AG04450 (cell line): ENCODE data around the gene ID4. TPM values are rescaled to one million over a fixed set of nuclear protein-coding genes. Genes with fewer than 3 reads are reported as not detected.
"Not testable (repeated sequence)": the region's sequence is repeated elsewhere in the genome, so short reads cannot be mapped to it uniquely, and the experiment has no call there.

ENCODE experiments used
- CTCF ChIA-PET: fragments of 300-600, 350-600 bp; formaldehyde crosslinking; extraction: SDS; loops from one replicate; lab custom pipeline; 2022; ENCODE audit warnings: antibody characterized with exemption, inconsistent platforms; lab: Charles Lee
- POLR2A ChIA-PET: fragments of 350-600 bp; formaldehyde crosslinking; extraction: SDS; loops from one replicate; lab custom pipeline; 2021; ENCODE audit warnings: antibody characterized with exemption, inconsistent platforms; lab: Yijun Ruan, JAX
- DNase-seq: peaks from one replicate; pipeline ENCODE4 v3.0.0-alpha.2; 2011; ENCODE audit warnings: low read depth, low spot score
- H3K27ac ChIP-seq: one replicate; pipeline ENCODE4 v1.5.1; 2012; ENCODE audit warnings: low read depth, low read length, control low read depth
- H3K27me3 ChIP-seq: one replicate; pipeline ENCODE4 v1.6.0; 2012; ENCODE audit warnings: low read length; ENCODE audit not compliant: control insufficient read depth, insufficient read depth
- H3K4me3 ChIP-seq: 2 replicates; pipeline ENCODE4 v1.5.1; 2011; ENCODE audit warnings: mild to moderate bottlenecking, low read depth, low read length, control low read depth
- H3K9me3 ChIP-seq: 2 replicates; pipeline ENCODE4 v1.5.1; 2012; ENCODE audit warnings: low read length; ENCODE audit not compliant: control insufficient read depth, insufficient read depth
- polyA plus RNA-seq: library from polyadenylated mRNA; depleted of rRNA; stranded (reverse); fragments of >200 nt; gene quantifications from 2 replicates; pipeline ENCODE4 v1.2.3, GENCODE V29; 2011
- TF ChIP-seq, protein P1 (sequence below): IDR thresholded peaks from 2 replicates; pipeline ENCODE4 v1.5.1; 2011; ENCODE audit warnings: low read depth, low read length, control low read depth, inconsistent platforms

The ID4 gene
- polyA plus RNA-seq, 1 experiment: 0.55 TPM

DNA sequence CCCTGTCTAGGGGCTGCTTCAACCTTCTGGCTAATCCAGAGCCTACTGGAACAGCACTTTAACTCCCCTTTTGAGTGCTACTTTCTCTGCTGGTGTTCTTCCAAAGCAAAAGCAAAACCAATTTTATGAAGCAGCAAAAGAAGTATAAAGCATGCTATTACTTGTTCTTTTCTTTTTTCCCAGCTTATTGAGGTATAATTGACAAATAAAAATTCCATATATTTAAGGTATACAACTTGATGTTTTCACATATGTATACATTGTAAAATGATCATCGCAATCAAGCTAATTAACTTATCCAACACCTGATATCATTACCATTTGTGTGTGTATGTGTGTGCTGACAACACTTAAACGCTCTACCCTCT is 14.9 kb downstream of the ID4 start:
- CTCF ChIA-PET: interaction anchor here (0.7 to 2.5 kb wide), 19 partner anchors 10 to 1104 kb away, joined by 3 to 26 read pairs (median 4); partner anchors contain the start of gene ID4
- TF ChIP-seq, protein P1, sequence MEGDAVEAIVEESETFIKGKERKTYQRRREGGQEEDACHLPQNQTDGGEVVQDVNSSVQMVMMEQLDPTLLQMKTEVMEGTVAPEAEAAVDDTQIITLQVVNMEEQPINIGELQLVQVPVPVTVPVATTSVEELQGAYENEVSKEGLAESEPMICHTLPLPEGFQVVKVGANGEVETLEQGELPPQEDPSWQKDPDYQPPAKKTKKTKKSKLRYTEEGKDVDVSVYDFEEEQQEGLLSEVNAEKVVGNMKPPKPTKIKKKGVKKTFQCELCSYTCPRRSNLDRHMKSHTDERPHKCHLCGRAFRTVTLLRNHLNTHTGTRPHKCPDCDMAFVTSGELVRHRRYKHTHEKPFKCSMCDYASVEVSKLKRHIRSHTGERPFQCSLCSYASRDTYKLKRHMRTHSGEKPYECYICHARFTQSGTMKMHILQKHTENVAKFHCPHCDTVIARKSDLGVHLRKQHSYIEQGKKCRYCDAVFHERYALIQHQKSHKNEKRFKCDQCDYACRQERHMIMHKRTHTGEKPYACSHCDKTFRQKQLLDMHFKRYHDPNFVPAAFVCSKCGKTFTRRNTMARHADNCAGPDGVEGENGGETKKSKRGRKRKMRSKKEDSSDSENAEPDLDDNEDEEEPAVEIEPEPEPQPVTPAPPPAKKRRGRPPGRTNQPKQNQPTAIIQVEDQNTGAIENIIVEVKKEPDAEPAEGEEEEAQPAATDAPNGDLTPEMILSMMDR: no peak
- Histone ChIP-seq H3K27ac (no peak overlapping the region), H3K9me3 (no peaks in the 10 kb centered on the region), H3K27me3 (no peaks in the 10 kb centered on the region), H3K4me3 (no peak overlapping the region)
- DNase-seq: no peak
- POLR2A ChIA-PET: interaction anchor here (2.1 kb wide), 1 partner anchor 15 kb away, joined by 11 read pairs; the partner anchor contains the start of gene ID4

DNA sequence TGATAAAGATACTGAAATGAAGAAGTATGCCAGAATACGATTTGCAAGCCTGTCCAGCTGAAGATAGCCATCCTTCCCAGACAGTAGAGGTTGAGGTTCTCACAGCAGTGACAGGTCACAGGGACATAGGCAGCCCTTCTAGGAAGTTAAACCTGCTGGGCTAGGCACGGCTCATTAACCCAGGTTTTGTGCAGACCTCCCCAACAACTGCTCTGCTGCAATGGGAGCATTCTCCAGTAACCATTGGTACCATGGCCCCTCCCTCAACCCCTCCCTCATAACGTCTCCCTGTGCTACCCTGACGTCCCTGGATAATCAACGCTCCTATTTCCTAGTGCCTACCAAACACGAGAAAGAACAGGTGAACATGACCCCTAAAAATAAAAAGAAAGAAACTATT is 15.8 kb downstream of the ID4 start:
- H3K27ac ChIP-seq: no peak overlapping the region
- ChIA-PET POLR2A (no interaction called here), CTCF (interaction anchor here (0.8 to 1.4 kb wide), 3 partner anchors 41 to 1104 kb away, joined by 3 to 4 read pairs (median 4); no protein-coding TSS in a partner anchor)
- H3K9me3 ChIP-seq: no peaks in the 10 kb centered on the region
- TF ChIP-seq, protein P1: no peak
- H3K27me3 ChIP-seq: no peaks in the 10 kb centered on the region
- no peak for DNase-seq
- no peak overlapping the region for H3K4me3 ChIP-seq

DNA sequence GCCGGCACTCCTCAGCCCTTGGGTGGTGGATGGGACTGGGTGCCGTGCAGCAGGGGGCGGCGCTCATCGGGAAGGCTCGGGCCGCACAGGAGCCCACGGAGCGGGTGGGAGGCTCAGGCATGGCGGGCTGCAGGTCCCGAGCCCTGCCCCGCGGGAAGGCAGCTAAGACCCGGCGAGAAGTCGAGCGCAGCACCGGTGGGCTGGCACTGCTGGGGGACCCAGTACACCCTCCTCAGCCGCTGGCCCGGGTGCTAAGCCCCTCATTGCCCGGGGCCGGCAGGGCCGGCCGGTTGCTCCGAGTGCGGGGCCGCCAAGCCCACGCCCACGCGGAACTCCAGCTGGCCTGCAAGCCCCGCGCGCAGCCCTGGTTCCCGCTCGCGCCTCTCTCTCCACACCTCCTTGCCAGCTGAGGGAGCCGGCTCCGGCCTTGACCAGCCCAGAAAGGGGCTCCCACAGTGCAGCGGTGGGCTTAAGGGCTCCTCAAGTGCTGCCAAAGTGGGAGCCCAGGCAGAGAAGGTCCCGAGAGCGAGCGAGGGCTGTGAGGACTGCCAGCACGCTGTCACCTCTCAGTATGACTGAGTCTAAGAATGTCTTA is 17.3 kb downstream of the ID4 start:
- DNase-seq, H3K27ac ChIP-seq, POLR2A ChIA-PET, H3K27me3 ChIP-seq, H3K9me3 ChIP-seq, H3K4me3 ChIP-seq: not testable (repeated sequence)
- CTCF ChIA-PET: interaction anchor here (1.4 kb wide), 1 partner anchor 857 kb away, joined by 4 read pairs; no protein-coding TSS in a partner anchor

DNA sequence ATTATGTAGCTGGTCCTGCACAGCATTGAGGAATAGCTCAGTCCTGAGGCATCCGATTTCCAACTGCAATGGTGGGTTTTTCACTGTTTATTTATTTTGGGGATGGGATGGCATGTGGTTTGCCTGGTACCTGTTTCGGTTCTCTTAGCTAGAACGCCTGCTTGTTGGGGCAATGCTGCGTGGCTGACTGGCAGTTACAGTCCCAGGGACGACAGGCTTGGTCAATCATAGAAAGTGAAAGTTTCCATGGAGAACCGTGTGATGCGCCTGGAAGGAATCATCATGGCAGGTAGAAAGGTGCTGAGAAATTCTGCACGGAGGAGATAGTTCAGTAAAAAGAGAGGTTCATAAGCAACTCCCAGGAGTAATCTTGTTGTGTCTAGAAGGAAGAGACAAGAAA is 18.4 kb downstream of the ID4 start:
- Histone ChIP-seq H3K4me3 (no peak overlapping the region), H3K27ac (no peak overlapping the region), H3K27me3 (peaks cover 5% of the 10 kb centered on the region), H3K9me3 (no peaks in the 10 kb centered on the region)
- DNase-seq: no peak
- ChIA-PET POLR2A (no interaction called here), CTCF (interaction anchor here (0.7 to 1.4 kb wide), 3 partner anchors 14 to 858 kb away, joined by 3 to 4 read pairs (median 3); partner anchors contain the start of gene ID4)
- TF ChIP-seq, protein P1: no peak

DNA sequence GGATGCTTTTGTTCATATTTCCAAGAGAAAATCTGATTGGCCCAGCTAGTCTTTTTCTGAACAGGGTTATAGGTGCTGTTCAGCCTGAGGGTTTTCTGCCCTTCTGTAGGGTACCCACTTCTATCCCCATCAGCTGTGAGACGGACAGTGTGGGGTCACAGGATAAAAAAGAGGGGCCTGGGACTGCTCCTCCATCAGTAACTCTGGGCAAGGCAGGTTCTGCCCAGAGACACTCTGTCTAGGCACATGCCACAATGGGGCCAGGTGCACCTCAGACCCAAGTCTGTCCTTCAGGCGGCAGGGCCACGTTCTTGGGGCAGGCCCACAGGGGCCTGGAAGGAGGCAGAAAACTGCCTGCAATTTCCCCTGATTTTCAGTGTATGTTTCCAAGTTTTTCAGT is 20.0 kb downstream of the ID4 start:
- no peak overlapping the region for H3K27ac ChIP-seq
- DNase-seq: no peak
- ChIA-PET POLR2A (no interaction called here), CTCF (interaction anchor here (1.4 kb wide), 1 partner anchor 859 kb away, joined by 4 read pairs; no protein-coding TSS in a partner anchor)
- H3K4me3 ChIP-seq: no peak overlapping the region
- no peaks in the 10 kb centered on the region for H3K9me3 ChIP-seq
- TF ChIP-seq, protein P1: no peak
- H3K27me3 ChIP-seq: peaks cover 5% of the 10 kb centered on the region
